Neural cell (in vitro differentiated cells): ENCODE results near the gene PRSS53. TPM values are rescaled to one million over a fixed set of nuclear protein-coding genes. Genes with fewer than 3 reads are reported as not detected.

Experiments
- H2AFZ ChIP-seq: fragments of 200-600, 300-800 bp; sonication (generic), shearing (Covaris generic); 2 replicates; pipeline ENCODE4 v1.6.0; 2014; ENCODE audit warnings: low read depth, mild to moderate bottlenecking, antibody characterized with exemption, low read length, moderate library complexity
- H3F3A ChIP-seq: fragments of 200-600 bp; shearing (Covaris generic); 2 replicates; pipeline ENCODE4 v1.6.1; 2016; ENCODE audit warnings: mild to moderate bottlenecking, moderate library complexity, mixed read lengths, antibody characterized with exemption, low read length; ENCODE audit not compliant: insufficient read depth, poor library complexity, severe bottlenecking
- H3K27ac ChIP-seq: fragments of 200-600, 300-800 bp; sonication (generic), shearing (Covaris generic); 2 replicates; pipeline ENCODE4 v1.5.1; 2014; ENCODE audit warnings: mild to moderate bottlenecking, low read length, moderate library complexity
- H3K27me3 ChIP-seq: fragments of 300-800, 200-600 bp; sonication (generic), shearing (Covaris generic); 2 replicates; pipeline ENCODE4 v1.6.0; 2014; ENCODE audit warnings: mild to moderate bottlenecking, low read depth, low read length, moderate library complexity; ENCODE audit not compliant: insufficient read depth
- H3K36me3 ChIP-seq: fragments of 300-800, 200-600 bp; sonication (generic), shearing (Covaris generic); 2 replicates; pipeline ENCODE4 v1.5.1; 2014; ENCODE audit warnings: mild to moderate bottlenecking, antibody characterized with exemption, low read length, moderate library complexity; ENCODE audit not compliant: insufficient read depth
- H3K4me2 ChIP-seq: fragments of 300-800, 200-600 bp; sonication (generic), shearing (Covaris generic); 2 replicates; pipeline ENCODE4 v1.6.0; 2014; ENCODE audit warnings: mild to moderate bottlenecking, low read length
- H3K4me3 ChIP-seq: fragments of 300-800, 200-600 bp; sonication (generic), shearing (Covaris generic); 2 replicates; pipeline ENCODE4 v1.5.1; 2014; ENCODE audit warnings: mild to moderate bottlenecking, low read length, moderate library complexity
- H3K79me2 ChIP-seq: fragments of 200-600 bp; shearing (Covaris generic); replicated peaks from 2 replicates; pipeline ENCODE4 v1.6.0; 2014; ENCODE audit warnings: mild to moderate bottlenecking, low read length, moderate library complexity; ENCODE audit not compliant: insufficient read depth
- H3K9ac ChIP-seq: fragments of 300-800, 200-600 bp; sonication (generic), shearing (Covaris generic); 2 replicates; pipeline ENCODE4 v1.6.1; 2016; ENCODE audit warnings: mild to moderate bottlenecking, low read length, mixed read lengths
- H3K9me2 ChIP-seq: fragments of 200-600 bp; shearing (Covaris generic); 2 replicates; pipeline ENCODE4 v1.6.1; 2016; ENCODE audit warnings: mild to moderate bottlenecking, low read length, mixed read lengths; ENCODE audit not compliant: insufficient read depth
- H3K9me3 ChIP-seq: fragments of 200-600, 300-800 bp; sonication (generic), shearing (Covaris generic); 2 replicates; pipeline ENCODE4 v1.6.1; 2016; ENCODE audit warnings: mild to moderate bottlenecking, mixed run types, low read length, moderate library complexity, mixed read lengths
- H4K20me1 ChIP-seq: fragments of 200-600 bp; shearing (Covaris generic); 2 replicates; pipeline ENCODE4 v1.6.1; 2016; ENCODE audit warnings: mild to moderate bottlenecking, mixed run types; ENCODE audit not compliant: insufficient read depth
- EP300 ChIP-seq: fragments of 450-650 bp; conservative IDR thresholded peaks from 2 replicates; pipeline ENCODE4 v1.6.1; 2014; ENCODE audit warnings: antibody characterized with exemption, mild to moderate bottlenecking, moderate library complexity; ENCODE audit not compliant: poor library complexity, severe bottlenecking
- EZH2 ChIP-seq: fragments of 200-600, 300-800 bp; shearing (Covaris generic), sonication (generic); IDR thresholded peaks from 2 replicates; pipeline ENCODE4 v1.6.1; 2014; ENCODE audit warnings: antibody characterized with exemption, low read length, borderline replicate concordance, mild to moderate bottlenecking; ENCODE audit not compliant: insufficient read depth, poor library complexity, severe bottlenecking
- MXI1 ChIP-seq: fragments of 450-650 bp; conservative IDR thresholded peaks from 2 replicates; pipeline ENCODE4 v1.6.1; 2014; ENCODE audit warnings: antibody characterized with exemption, mild to moderate bottlenecking; ENCODE audit not compliant: poor library complexity, severe bottlenecking
- POLR2AphosphoS5 ChIP-seq: IDR thresholded peaks from 2 replicates; pipeline ENCODE4 v1.6.1; 2012
- RAD21 ChIP-seq: fragments of 450-650 bp; conservative IDR thresholded peaks from 2 replicates; pipeline ENCODE4 v1.6.1; 2014; ENCODE audit warnings: antibody characterized with exemption, mild to moderate bottlenecking, moderate library complexity
- SMC3 ChIP-seq: fragments of 450-650 bp; conservative IDR thresholded peaks from 2 replicates; pipeline ENCODE4 v1.6.1; 2014; ENCODE audit warnings: antibody characterized with exemption, mild to moderate bottlenecking, moderate library complexity; ENCODE audit not compliant: poor library complexity
- TAF1 ChIP-seq: IDR thresholded peaks from 2 replicates; pipeline ENCODE4 v1.6.1; 2012; ENCODE audit warnings: low read depth
- polyA plus RNA-seq: library from polyadenylated mRNA; depleted of rRNA; stranded (reverse); fragments of >200 nt; gene quantifications from 2 replicates; pipeline ENCODE4 v1.2.3, GENCODE V29; 2014
- TF ChIP-seq, protein P1 (sequence below): IDR thresholded peaks from 2 replicates; pipeline ENCODE4 v1.6.1; 2012; ENCODE audit warnings: borderline replicate concordance
- TF ChIP-seq, protein P2 (sequence below): fragments of 450-650 bp; IDR thresholded peaks from 2 replicates; pipeline ENCODE4 v1.5.1; 2014; ENCODE audit warnings: antibody characterized with exemption, mild to moderate bottlenecking, moderate library complexity; ENCODE audit not compliant: poor library complexity, severe bottlenecking

Gene PRSS53
- polyA plus RNA-seq, 1 donor from 2014 or later = 9.3 TPM

DNA sequence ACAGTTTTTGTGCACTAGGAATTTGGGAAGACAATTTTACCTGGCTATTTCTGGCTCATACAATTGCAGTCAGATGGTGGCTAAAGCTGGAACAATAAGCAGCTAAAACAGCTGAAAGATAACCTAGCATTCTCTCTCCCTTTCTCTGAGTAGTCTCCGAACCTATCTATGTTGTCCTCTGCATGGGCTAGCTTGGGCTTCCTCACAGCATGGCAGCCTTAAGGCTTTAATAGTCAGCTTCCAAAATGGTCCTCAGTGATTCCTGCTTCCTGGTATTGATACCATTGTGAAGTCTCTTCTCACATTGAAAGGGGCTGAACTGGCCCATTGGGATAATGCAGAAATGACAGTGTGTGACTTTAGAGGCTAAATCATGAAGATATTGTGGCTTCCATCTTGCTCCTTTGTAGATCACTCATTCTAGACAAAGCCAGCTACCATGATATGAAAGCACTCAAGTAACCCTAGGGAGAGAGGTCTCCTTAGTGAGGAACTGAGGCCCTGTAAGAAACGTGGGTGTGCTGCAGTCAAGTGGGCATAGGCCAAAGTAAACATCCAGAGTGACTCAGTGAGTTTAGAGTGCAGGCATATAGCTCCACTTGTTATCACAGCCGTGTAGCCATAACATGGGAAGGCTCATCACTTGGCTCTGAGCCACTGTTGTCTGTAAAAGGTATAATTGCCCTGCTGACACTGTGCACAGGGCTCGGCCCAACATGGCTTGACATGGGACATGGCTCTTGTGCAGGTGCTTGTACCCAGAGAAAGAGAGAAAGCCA, 11.3 kb upstream of the PRSS53 start:
- no peaks in the 10 kb centered on the region for H3K27me3 ChIP-seq
- H3F3A ChIP-seq = no peaks in the 10 kb centered on the region
- H3K27ac ChIP-seq = no peak overlapping the region
- no peak overlapping the region for H3K9ac ChIP-seq
- H3K9me3 ChIP-seq = no peaks in the 10 kb centered on the region
- no peak for TF ChIP-seq EZH2
- TF ChIP-seq RAD21 = no peak
- TF ChIP-seq, protein P1, sequence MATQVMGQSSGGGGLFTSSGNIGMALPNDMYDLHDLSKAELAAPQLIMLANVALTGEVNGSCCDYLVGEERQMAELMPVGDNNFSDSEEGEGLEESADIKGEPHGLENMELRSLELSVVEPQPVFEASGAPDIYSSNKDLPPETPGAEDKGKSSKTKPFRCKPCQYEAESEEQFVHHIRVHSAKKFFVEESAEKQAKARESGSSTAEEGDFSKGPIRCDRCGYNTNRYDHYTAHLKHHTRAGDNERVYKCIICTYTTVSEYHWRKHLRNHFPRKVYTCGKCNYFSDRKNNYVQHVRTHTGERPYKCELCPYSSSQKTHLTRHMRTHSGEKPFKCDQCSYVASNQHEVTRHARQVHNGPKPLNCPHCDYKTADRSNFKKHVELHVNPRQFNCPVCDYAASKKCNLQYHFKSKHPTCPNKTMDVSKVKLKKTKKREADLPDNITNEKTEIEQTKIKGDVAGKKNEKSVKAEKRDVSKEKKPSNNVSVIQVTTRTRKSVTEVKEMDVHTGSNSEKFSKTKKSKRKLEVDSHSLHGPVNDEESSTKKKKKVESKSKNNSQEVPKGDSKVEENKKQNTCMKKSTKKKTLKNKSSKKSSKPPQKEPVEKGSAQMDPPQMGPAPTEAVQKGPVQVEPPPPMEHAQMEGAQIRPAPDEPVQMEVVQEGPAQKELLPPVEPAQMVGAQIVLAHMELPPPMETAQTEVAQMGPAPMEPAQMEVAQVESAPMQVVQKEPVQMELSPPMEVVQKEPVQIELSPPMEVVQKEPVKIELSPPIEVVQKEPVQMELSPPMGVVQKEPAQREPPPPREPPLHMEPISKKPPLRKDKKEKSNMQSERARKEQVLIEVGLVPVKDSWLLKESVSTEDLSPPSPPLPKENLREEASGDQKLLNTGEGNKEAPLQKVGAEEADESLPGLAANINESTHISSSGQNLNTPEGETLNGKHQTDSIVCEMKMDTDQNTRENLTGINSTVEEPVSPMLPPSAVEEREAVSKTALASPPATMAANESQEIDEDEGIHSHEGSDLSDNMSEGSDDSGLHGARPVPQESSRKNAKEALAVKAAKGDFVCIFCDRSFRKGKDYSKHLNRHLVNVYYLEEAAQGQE = no peak
- no peaks in the 10 kb centered on the region for H3K36me3 ChIP-seq
- no peak overlapping the region for H3K4me2 ChIP-seq
- H2AFZ ChIP-seq = no peak overlapping the region
- no peaks in the 10 kb centered on the region for H3K79me2 ChIP-seq
- no peaks in the 10 kb centered on the region for H4K20me1 ChIP-seq
- no peak overlapping the region for H3K4me3 ChIP-seq
- H3K9me2 ChIP-seq = no peaks in the 10 kb centered on the region

DNA sequence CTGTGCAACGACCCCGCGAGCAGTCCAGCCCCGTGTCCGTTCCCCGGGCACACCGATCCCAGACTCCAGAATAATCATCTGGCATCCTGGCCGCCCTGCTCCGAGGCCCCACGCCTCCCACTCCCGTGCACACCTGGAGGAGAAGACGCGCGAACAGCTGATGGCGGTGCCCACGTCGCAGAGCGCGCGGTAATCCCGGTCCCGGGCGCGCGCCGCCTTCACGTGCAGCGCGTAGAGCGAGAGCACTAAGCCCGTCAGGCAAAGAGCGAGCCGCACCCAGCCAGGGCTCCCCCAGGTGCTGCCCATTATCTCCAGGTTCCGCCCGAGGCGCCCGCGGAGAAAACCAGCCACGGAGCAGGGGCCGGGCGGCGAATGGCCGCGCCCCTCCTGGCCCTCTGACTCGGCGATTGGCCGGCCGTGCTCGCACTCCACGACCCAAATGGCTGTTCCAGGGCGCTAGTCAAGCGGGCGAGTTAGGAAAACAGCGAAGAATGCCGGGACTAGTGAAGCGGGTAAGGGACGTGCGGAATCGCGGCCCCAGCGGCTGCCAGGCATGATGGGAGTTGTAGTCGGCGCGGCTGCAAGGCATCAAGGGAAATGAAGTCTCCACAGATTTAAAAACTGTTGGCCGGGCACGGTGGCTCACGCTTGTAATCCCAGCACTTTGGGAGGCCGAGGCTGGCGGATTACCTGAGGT, 5.8 kb upstream of the PRSS53 start, which contains the start of gene VKORC1:
TSS of gene VKORC1 (minus strand) at position 374 of the 697 bp plus-strand sequence. CDS start at position 306, 68 bp downstream.
- TF ChIP-seq, protein P2, sequence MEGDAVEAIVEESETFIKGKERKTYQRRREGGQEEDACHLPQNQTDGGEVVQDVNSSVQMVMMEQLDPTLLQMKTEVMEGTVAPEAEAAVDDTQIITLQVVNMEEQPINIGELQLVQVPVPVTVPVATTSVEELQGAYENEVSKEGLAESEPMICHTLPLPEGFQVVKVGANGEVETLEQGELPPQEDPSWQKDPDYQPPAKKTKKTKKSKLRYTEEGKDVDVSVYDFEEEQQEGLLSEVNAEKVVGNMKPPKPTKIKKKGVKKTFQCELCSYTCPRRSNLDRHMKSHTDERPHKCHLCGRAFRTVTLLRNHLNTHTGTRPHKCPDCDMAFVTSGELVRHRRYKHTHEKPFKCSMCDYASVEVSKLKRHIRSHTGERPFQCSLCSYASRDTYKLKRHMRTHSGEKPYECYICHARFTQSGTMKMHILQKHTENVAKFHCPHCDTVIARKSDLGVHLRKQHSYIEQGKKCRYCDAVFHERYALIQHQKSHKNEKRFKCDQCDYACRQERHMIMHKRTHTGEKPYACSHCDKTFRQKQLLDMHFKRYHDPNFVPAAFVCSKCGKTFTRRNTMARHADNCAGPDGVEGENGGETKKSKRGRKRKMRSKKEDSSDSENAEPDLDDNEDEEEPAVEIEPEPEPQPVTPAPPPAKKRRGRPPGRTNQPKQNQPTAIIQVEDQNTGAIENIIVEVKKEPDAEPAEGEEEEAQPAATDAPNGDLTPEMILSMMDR = peak; percentile 37
- TF ChIP-seq RAD21 (peak; percentile 53), EP300 (peak; percentile 79), SMC3 (peak; percentile 63), MXI1 (peak; percentile 97), EZH2 (no peak), POLR2AphosphoS5 (peak; percentile 83), TAF1 (peak; percentile 91)
- TF ChIP-seq, protein P1 = peak; percentile 92
- Histone ChIP-seq H3K27ac (peak within 1 kb of the TSS; percentile 90), H3F3A (no peaks in the 10 kb centered on the region), H3K36me3 (no peaks in the 10 kb centered on the region), H3K79me2 (peaks cover 11% of the 10 kb centered on the region), H4K20me1 (no peaks in the 10 kb centered on the region), H2AFZ (peak within 1 kb of the TSS; percentile 75), H3K27me3 (no peaks in the 10 kb centered on the region), H3K9me2 (no peaks in the 10 kb centered on the region), H3K4me3 (peak within 1 kb of the TSS; percentile 99), H3K4me2 (peak within 1 kb of the TSS; percentile 87), H3K9me3 (no peaks in the 10 kb centered on the region), H3K9ac (peak within 1 kb of the TSS; percentile 91)
